K562 (cell line): ENCODE data around the gene NEURL1B. TPM values are rescaled to one million over a fixed set of nuclear protein-coding genes. Genes with fewer than 3 reads are reported as not detected.

Experiments used
- GABPB1 ChIP-seq: sonication (generic); formaldehyde crosslinking; IDR thresholded peaks from 2 replicates; pipeline ENCODE4 v1.8.0; 2022; ENCODE audit warnings: mild to moderate bottlenecking, missing genetic modification reagents
- KAT8 ChIP-seq: fragments of 450-650 bp; IDR thresholded peaks from 2 replicates; pipeline ENCODE4 v1.6.1; 2016; ENCODE audit warnings: low read depth, mild to moderate bottlenecking
- POLR2AphosphoS5 ChIP-seq: IDR thresholded peaks from 2 replicates; pipeline ENCODE4 v1.6.1; 2011; ENCODE audit warnings: mild to moderate bottlenecking, low read depth, low read length, moderate library complexity; ENCODE audit not compliant: control insufficient read depth, insufficient read depth
- POLR2G ChIP-seq: fragments of 200-400 bp; formaldehyde crosslinking; IDR thresholded peaks from 2 replicates; pipeline ENCODE4 v1.6.1; 2017; ENCODE audit warnings: low read depth, mild to moderate bottlenecking, antibody characterized with exemption, low read length, moderate library complexity
- SMARCE1 ChIP-seq: fragments of 450-650 bp; IDR thresholded peaks from 2 replicates; pipeline ENCODE4 v1.7.1; 2016; ENCODE audit warnings: mild to moderate bottlenecking
- ZFP36 ChIP-seq: fragments of 150-350 bp; IDR thresholded peaks from 2 replicates; pipeline ENCODE4 v1.6.1; 2018; ENCODE audit warnings: low read length, low read depth; ENCODE audit not compliant: partially characterized antibody
- ZNF324 ChIP-seq: fragments of 250-450 bp; sonication (Bioruptor Pico); IDR thresholded peaks from 2 replicates; pipeline ENCODE4 v1.4.0; 2020; ENCODE audit warnings: mild to moderate bottlenecking
- ZNF347 ChIP-seq: fragments of 450-650 bp; formaldehyde crosslinking; IDR thresholded peaks from 2 replicates; pipeline ENCODE4 v1.4.0; 2020; ENCODE audit warnings: low read depth, mild to moderate bottlenecking, moderate library complexity
- ZNF695 ChIP-seq: fragments of 450-650 bp; formaldehyde crosslinking; IDR thresholded peaks from 2 replicates; pipeline ENCODE4 v1.4.0; 2020; ENCODE audit warnings: mild to moderate bottlenecking, moderate library complexity
- polyA plus RNA-seq, 8 experiments: library from polyadenylated mRNA; depleted of rRNA in 4 of 8; stranded (reverse) in 5 of 8; unstranded in 3 of 8; fragments of >200 nt; fragmentation: Nextera tagmentation in 2 of 8; fragmentation: Illumina TruSeq in 1 of 8; extraction: Ambion mirVana in 2 of 8; extraction: Trizol in 1 of 8; gene quantifications; 2 replicates each; pipeline versions ENCODE4 v1.2.1 to v1.2.3, GENCODE V29; 2011 to 2014; ENCODE audit warnings: inconsistent platforms in 1 of 8, missing spikeins in 1 of 8
- total RNA-seq, 7 experiments: library from RNA; depleted of rRNA in 6 of 7; stranded (reverse); fragments of >200 nt in 6 of 7; fragmentation: Illumina TruSeq in 2 of 7; extraction: Trizol in 2 of 7; gene quantifications; 2 replicates each; pipeline versions ENCODE4 v1.2.1 to v1.2.3, GENCODE V29; 2011 to 2021; ENCODE audit warnings: low replicate concordance in 1 of 7
- TF ChIP-seq, protein P1 (sequence below): fragments of 450-650 bp; conservative IDR thresholded peaks from 2 replicates; pipeline ENCODE4 v1.6.1; 2016; ENCODE audit warnings: missing genetic modification characterization, low read depth, mild to moderate bottlenecking, missing compliant biosample characterization, moderate library complexity
- TF ChIP-seq, protein P2 (sequence below): sonication (generic); formaldehyde crosslinking; IDR thresholded peaks from 2 replicates; pipeline ENCODE4 v1.8.1; 2023; ENCODE audit warnings: mild to moderate bottlenecking, missing genetic modification reagents
- TF ChIP-seq, protein P3 (sequence below): fragments of 250-450 bp; sonication (Bioruptor Pico); IDR thresholded peaks from 2 replicates; pipeline ENCODE4 v1.8.0; 2022; ENCODE audit warnings: inconsistent platforms, mild to moderate bottlenecking, moderate library complexity, borderline replicate concordance
- TF ChIP-seq, protein P4 (sequence below): fragments of 450-650 bp; IDR thresholded peaks from 2 replicates; pipeline ENCODE4 v1.6.1; 2014; ENCODE audit warnings: low read depth, mild to moderate bottlenecking, moderate library complexity, borderline replicate concordance

NEURL1B gene
- total and polyA plus RNA-seq, 9 of the 15 experiments (the other 6 are each of a cell fraction or from before 2014, with no cell fraction given): 0.04 TPM; not detected in 8

DNA sequence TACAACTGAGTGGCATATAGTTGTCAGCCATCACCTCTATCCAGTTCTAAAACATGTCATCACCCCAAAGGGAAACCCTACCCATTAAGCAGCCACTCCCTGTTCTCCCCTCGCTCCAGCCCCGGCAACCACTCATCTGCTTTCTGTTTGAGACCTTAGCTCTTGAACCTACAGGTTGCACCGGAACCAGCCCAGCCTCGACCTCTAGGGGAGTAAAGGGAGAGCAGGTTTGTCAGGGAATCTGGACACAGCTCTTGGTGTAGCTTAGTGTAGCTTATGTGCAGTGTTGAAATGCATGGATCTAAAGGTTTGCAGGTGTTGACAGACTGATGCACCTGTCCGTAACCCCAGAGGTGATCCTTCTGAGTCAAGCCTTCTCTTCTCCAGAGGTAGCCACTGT, 30.0 kb downstream of the NEURL1B start (continued):
- TF ChIP-seq, protein P1, sequence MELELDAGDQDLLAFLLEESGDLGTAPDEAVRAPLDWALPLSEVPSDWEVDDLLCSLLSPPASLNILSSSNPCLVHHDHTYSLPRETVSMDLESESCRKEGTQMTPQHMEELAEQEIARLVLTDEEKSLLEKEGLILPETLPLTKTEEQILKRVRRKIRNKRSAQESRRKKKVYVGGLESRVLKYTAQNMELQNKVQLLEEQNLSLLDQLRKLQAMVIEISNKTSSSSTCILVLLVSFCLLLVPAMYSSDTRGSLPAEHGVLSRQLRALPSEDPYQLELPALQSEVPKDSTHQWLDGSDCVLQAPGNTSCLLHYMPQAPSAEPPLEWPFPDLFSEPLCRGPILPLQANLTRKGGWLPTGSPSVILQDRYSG (tag): no peak
- TF ChIP-seq POLR2G (no peak), ZFP36 (no peak), ZNF347 (CRISPR knock-in tag) (no peak), KAT8 (no peak), ZNF324 (CRISPR knock-in tag) (no peak), GABPB1 (CRISPR knock-in tag) (no peak), SMARCE1 (no peak), ZNF695 (no peak), POLR2AphosphoS5 (no peak)
- TF ChIP-seq, protein P2, sequence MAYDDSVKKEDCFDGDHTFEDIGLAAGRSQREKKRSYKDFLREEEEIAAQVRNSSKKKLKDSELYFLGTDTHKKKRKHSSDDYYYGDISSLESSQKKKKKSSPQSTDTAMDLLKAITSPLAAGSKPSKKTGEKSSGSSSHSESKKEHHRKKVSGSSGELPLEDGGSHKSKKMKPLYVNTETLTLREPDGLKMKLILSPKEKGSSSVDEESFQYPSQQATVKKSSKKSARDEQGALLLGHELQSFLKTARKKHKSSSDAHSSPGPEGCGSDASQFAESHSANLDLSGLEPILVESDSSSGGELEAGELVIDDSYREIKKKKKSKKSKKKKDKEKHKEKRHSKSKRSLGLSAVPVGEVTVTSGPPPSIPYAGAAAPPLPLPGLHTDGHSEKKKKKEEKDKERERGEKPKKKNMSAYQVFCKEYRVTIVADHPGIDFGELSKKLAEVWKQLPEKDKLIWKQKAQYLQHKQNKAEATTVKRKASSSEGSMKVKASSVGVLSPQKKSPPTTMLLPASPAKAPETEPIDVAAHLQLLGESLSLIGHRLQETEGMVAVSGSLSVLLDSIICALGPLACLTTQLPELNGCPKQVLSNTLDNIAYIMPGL (CRISPR knock-in tag): no peak
- TF ChIP-seq, protein P3, sequence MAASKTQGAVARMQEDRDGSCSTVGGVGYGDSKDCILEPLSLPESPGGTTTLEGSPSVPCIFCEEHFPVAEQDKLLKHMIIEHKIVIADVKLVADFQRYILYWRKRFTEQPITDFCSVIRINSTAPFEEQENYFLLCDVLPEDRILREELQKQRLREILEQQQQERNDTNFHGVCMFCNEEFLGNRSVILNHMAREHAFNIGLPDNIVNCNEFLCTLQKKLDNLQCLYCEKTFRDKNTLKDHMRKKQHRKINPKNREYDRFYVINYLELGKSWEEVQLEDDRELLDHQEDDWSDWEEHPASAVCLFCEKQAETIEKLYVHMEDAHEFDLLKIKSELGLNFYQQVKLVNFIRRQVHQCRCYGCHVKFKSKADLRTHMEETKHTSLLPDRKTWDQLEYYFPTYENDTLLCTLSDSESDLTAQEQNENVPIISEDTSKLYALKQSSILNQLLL (CRISPR knock-in tag): no peak
- TF ChIP-seq, protein P4, sequence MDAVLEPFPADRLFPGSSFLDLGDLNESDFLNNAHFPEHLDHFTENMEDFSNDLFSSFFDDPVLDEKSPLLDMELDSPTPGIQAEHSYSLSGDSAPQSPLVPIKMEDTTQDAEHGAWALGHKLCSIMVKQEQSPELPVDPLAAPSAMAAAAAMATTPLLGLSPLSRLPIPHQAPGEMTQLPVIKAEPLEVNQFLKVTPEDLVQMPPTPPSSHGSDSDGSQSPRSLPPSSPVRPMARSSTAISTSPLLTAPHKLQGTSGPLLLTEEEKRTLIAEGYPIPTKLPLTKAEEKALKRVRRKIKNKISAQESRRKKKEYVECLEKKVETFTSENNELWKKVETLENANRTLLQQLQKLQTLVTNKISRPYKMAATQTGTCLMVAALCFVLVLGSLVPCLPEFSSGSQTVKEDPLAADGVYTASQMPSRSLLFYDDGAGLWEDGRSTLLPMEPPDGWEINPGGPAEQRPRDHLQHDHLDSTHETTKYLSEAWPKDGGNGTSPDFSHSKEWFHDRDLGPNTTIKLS: no peak
